GM18907 (cell line): ENCODE measurements around the gene RBM19.
"Not testable (repeated sequence)": the region's sequence is repeated elsewhere in the genome, so short reads cannot be mapped to it uniquely, and the experiment has no call there.

Experiments used
- ATAC-seq: cut with Tn5 transposase; IDR thresholded peaks from one replicate; pipeline ENCODE4 v1.9.1; 2021; ENCODE audit warnings: mild to moderate bottlenecking, moderate library complexity; ENCODE audit not compliant: unreplicated experiment

Gene RBM19

GRCh38 chr12:113907446-113908180 is 58.5 kb downstream of the RBM19 start:
- no peak for ATAC-seq

- ATAC-seq: no peak
Observed at GRCh38 chr12:113906411-113907200, 59.5 kb downstream of the RBM19 start.

GRCh38 chr12:113905829-113906228 is 60.3 kb downstream of the RBM19 start:
- no peak for ATAC-seq

GRCh38 chr12:113903381-113903863 is 62.7 kb downstream of the RBM19 start:
- ATAC-seq: no peak

GRCh38 chr12:113901319-113901718 is 64.8 kb downstream of the RBM19 start:
- ATAC-seq: not testable (repeated sequence)

GRCh38 chr12:113900716-113901115 is 65.4 kb downstream of the RBM19 start:
- ATAC-seq: no peak

- no peak for ATAC-seq
Observed at GRCh38 chr12:113899561-113900471, 66.3 kb downstream of the RBM19 start.

GRCh38 chr12:113899042-113899560 is 67.0 kb downstream of the RBM19 start:
- ATAC-seq: no peak

GRCh38 chr12:113898466-113898865 is 67.7 kb downstream of the RBM19 start:
- ATAC-seq: no peak

- ATAC-seq: no peak
Observed at GRCh38 chr12:113897406-113897805, 68.7 kb downstream of the RBM19 start.

GRCh38 chr12:113896841-113897240 is 69.3 kb downstream of the RBM19 start:
- no peak for ATAC-seq

- ATAC-seq: no peak
Observed at GRCh38 chr12:113896194-113896593, 69.9 kb downstream of the RBM19 start.

GRCh38 chr12:113895176-113895575 is 70.9 kb downstream of the RBM19 start:
- ATAC-seq: no peak

- no peak for ATAC-seq
Observed at GRCh38 chr12:113894697-113895096, 71.4 kb downstream of the RBM19 start.

- no peak for ATAC-seq
Observed at GRCh38 chr12:113893221-113893620, 72.9 kb downstream of the RBM19 start.

GRCh38 chr12:113892556-113892955 is 73.6 kb downstream of the RBM19 start:
- no peak for ATAC-seq

- ATAC-seq: no peak
Observed at GRCh38 chr12:113891739-113892520, 74.2 kb downstream of the RBM19 start.

GRCh38 chr12:113891167-113891692 is 74.9 kb downstream of the RBM19 start:
- ATAC-seq: no peak

- no peak for ATAC-seq
Observed at GRCh38 chr12:113889891-113890581, 76.1 kb downstream of the RBM19 start.
